Testis (tissue), 3 donors: ENCODE measurements around the gene HSD17B11. TPM values are rescaled to one million over a fixed set of nuclear protein-coding genes. Genes with fewer than 3 reads are reported as not detected.

ENCODE experiments used
- DNase-seq: peaks from one replicate; pipeline ENCODE4 v3.0.0-alpha.2; 2019
- H3K27ac ChIP-seq, 2 donors: fragments of 200-600 bp; sonication (generic); one replicate each; pipeline ENCODE4 v1.5.1; 2019
- H3K27me3 ChIP-seq: fragments of 200-600 bp; sonication (generic); one replicate; pipeline ENCODE4 v1.5.1; 2019
- H3K36me3 ChIP-seq: fragments of 200-600 bp; sonication (generic); one replicate; pipeline ENCODE4 v1.5.1; 2017; ENCODE audit warnings: low read depth; ENCODE audit errors: missing control alignments
- H3K4me1 ChIP-seq: fragments of 200-600 bp; sonication (generic); one replicate; pipeline ENCODE4 v1.5.1; 2019
- H3K4me3 ChIP-seq, 2 donors: fragments of 200-600 bp; sonication (generic); one replicate each; pipeline ENCODE4 v1.5.1; 2017 to 2019
- H3K9me3 ChIP-seq: fragments of 200-600 bp; sonication (generic); one replicate; pipeline ENCODE4 v1.5.1; 2017
- CTCF ChIP-seq, 3 experiments: fragments of 450-650 bp in 2 of 3; fragments of 200-600 bp in 1 of 3; sonication (generic) in 1 of 3; IDR thresholded peaks; one replicate each; pipeline ENCODE4 v1.5.1; 2016 to 2019; ENCODE audit warnings: antibody characterized with exemption in 3 of 3, mild to moderate bottlenecking in 2 of 3, moderate library complexity in 1 of 3
- POLR2A ChIP-seq: fragments of 450-650 bp; IDR thresholded peaks from one replicate; pipeline ENCODE4 v1.6.1; 2017; ENCODE audit warnings: antibody characterized with exemption, mild to moderate bottlenecking, moderate library complexity
- WGBS, 2 donors: methylation state at CpG; one replicate each; pipeline ENCODE4 v1.1.5; 2018; 5-methylcytosine and 5-hydroxymethylcytosine counted together
- intact Hi-C: fragments of 100-400 bp; cut with DNase I; formaldehyde crosslinking; loops from one replicate; pipeline ENCODE4 v1.15.1; 2023; ENCODE audit warnings: low total_unique reads
- polyA plus RNA-seq: library from polyadenylated mRNA; stranded (reverse); fragments of 350-450 nt; fragmentation: Illumina TruSeq; extraction: RNeasy Lipid Tissue Mini Kit (QIAGEN cat#74804); gene quantifications from one replicate; pipeline ENCODE4 v1.2.3, GENCODE V29; 2014; ENCODE audit warnings: low read depth, low replicate concordance; ENCODE audit not compliant: insufficient read depth
- total RNA-seq, 2 donors: library from RNA; depleted of rRNA; stranded (reverse); fragments of >200 nt; gene quantifications; one replicate each; pipeline ENCODE4 v1.2.3, GENCODE V29; 2016

HSD17B11 gene
- total and polyA plus RNA-seq, 3 donors from 2014 or later = 21.3 to 24.2 (median 22.7) TPM

- 76 to 78% methylated on average over 7 of the region's 7 CpGs for WGBS, 2 donors
- no peaks in the 10 kb centered on the region for H3K27me3 ChIP-seq
- no peak for DNase-seq
- intact Hi-C loops = no loop called here
- H3K4me1 ChIP-seq = no peaks in the 10 kb centered on the region
- no peak overlapping the region for H3K4me3 ChIP-seq
- no peak overlapping the region for H3K27ac ChIP-seq
- H3K36me3 ChIP-seq = no peaks in the 10 kb centered on the region
- no peak for TF ChIP-seq CTCF (IDR thresholded peaks at IDR 0.05)
- no peak for TF ChIP-seq POLR2A
- no peaks in the 10 kb centered on the region for H3K9me3 ChIP-seq
Observed at GRCh38 chr4:87360338-87360935, 30.6 kb downstream of the HSD17B11 start.

- DNase-seq = no peak
- intact Hi-C loops = no loop called here
- TF ChIP-seq POLR2A (no peak), CTCF (IDR thresholded peaks at IDR 0.05) (no peak)
- H3K27me3 ChIP-seq = no peaks in the 10 kb centered on the region
- H3K4me3 ChIP-seq = no peak overlapping the region
- H3K27ac ChIP-seq = no peak overlapping the region
- no peaks in the 10 kb centered on the region for H3K4me1 ChIP-seq
- WGBS, 2 donors = 98 to 99% methylated on average over 4 of the region's 4 CpGs
- H3K9me3 ChIP-seq = no peaks in the 10 kb centered on the region
- H3K36me3 ChIP-seq = no peaks in the 10 kb centered on the region
Observed at GRCh38 chr4:87359258-87359657, 31.7 kb downstream of the HSD17B11 start.

GRCh38 chr4:87356832-87357526 is 34.0 kb downstream of the HSD17B11 start:
- TF ChIP-seq POLR2A (no peak), CTCF (IDR thresholded peaks at IDR 0.05) (no peak)
- Histone ChIP-seq H3K36me3 (no peaks in the 10 kb centered on the region), H3K4me1 (no peaks in the 10 kb centered on the region), H3K27me3 (no peaks in the 10 kb centered on the region), H3K4me3 (no peak overlapping the region), H3K9me3 (no peaks in the 10 kb centered on the region), H3K27ac (no peak overlapping the region)
- 93 to 98% methylated on average over 2 of the region's 2 CpGs for WGBS, 2 donors
- intact Hi-C loops = no loop called here
- DNase-seq = no peak

- intact Hi-C loops = no loop called here
- no peaks in the 10 kb centered on the region for H3K4me1 ChIP-seq
- H3K9me3 ChIP-seq = no peaks in the 10 kb centered on the region
- H3K36me3 ChIP-seq = no peaks in the 10 kb centered on the region
- no peak overlapping the region for H3K4me3 ChIP-seq
- WGBS, 2 donors = 77 to 84% methylated on average over 7 of the region's 7 CpGs
- TF ChIP-seq CTCF (IDR thresholded peaks at IDR 0.05) (no peak), POLR2A (no peak)
- H3K27me3 ChIP-seq = no peaks in the 10 kb centered on the region
- peak overlapping the region in 1 of 2 donors; percentile 0 for H3K27ac ChIP-seq
- no peak for DNase-seq
Observed at GRCh38 chr4:87354168-87355102, 36.6 kb downstream of the HSD17B11 start.
